GM12801 (cell line): Measurements from ENCODE around the gene AGL.

Experiments
- TF ChIP-seq, protein P1 (sequence below): IDR thresholded peaks from one replicate; pipeline ENCODE4 v1.5.1; 2011; ENCODE audit warnings: control low read depth; ENCODE audit not compliant: insufficient read length; ENCODE audit errors: extremely low read depth

AGL gene

GRCh38 chr1:99969729-99970621, 119.8 kb downstream of the AGL start, which contains the start of gene SLC35A3:
Gene SLC35A3, plus strand, starts transcription at chr1:99969996. Its CDS starts 23,559 bp downstream, at chr1:99993555.
- TF ChIP-seq, protein P1, sequence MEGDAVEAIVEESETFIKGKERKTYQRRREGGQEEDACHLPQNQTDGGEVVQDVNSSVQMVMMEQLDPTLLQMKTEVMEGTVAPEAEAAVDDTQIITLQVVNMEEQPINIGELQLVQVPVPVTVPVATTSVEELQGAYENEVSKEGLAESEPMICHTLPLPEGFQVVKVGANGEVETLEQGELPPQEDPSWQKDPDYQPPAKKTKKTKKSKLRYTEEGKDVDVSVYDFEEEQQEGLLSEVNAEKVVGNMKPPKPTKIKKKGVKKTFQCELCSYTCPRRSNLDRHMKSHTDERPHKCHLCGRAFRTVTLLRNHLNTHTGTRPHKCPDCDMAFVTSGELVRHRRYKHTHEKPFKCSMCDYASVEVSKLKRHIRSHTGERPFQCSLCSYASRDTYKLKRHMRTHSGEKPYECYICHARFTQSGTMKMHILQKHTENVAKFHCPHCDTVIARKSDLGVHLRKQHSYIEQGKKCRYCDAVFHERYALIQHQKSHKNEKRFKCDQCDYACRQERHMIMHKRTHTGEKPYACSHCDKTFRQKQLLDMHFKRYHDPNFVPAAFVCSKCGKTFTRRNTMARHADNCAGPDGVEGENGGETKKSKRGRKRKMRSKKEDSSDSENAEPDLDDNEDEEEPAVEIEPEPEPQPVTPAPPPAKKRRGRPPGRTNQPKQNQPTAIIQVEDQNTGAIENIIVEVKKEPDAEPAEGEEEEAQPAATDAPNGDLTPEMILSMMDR = no peak

DNA sequence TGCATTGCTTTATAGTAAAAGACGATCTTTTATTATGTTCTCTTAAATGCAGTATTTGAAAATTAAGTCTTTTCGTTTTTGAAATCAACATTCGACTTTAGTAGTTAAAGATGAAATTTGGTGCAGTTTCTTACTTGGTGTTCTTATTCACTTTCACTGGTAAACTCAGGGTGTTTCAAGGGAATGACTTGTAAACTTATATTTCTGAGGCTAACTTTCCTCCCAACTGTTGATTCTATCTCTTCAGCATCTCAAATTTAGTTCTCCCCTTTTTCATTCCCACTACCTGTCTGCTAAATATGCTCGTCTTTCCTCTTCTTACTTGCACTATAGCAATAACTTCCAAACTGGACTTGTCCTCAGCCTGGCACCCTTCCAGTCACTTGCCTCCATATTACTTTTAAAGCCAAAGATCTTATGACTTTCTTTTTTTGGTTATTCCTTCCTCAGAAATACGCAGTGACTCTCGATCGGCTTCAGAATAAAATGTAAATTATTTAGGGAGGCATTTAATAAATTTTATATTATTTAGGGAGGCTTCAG, 120.6 kb downstream of the AGL start:
- TF ChIP-seq, protein P1 = no peak
